ENCODE measurements around the gene HMCN1.
A peak's percentile ranks its signal among the peaks of the same experiment; 100 is the strongest.

Gene HMCN1

GRCh38 chr1:185804608-185805007, 70.4 kb downstream of the HMCN1 start:
- DNase-seq (ENCODE audit: low read depth) = no peak

- DNase-seq (ENCODE audit: low read depth) = no peak
Measured at GRCh38 chr1:185807275-185807674, 73.1 kb downstream of the HMCN1 start.

- no peak for DNase-seq (ENCODE audit: low read depth)
Measured at GRCh38 chr1:185808631-185809030, 74.4 kb downstream of the HMCN1 start.

- DNase-seq (ENCODE audit: low read depth) = no peak
Measured at GRCh38 chr1:185811073-185811709, 77.0 kb downstream of the HMCN1 start.

- DNase-seq (ENCODE audit: low read depth) = no peak
Measured at GRCh38 chr1:185812934-185813333, 78.7 kb downstream of the HMCN1 start.

- peak; percentile 34 for DNase-seq (ENCODE audit: low read depth)
Measured at GRCh38 chr1:185813401-185813979, 79.3 kb downstream of the HMCN1 start.

GRCh38 chr1:185816460-185816859, 82.3 kb downstream of the HMCN1 start:
- DNase-seq (ENCODE audit: low read depth) = peak; percentile 26

GRCh38 chr1:185819798-185820197, 85.6 kb downstream of the HMCN1 start:
- DNase-seq (ENCODE audit: low read depth) = no peak

GRCh38 chr1:185821612-185822385, 87.6 kb downstream of the HMCN1 start:
- no peak for DNase-seq (ENCODE audit: low read depth)

- DNase-seq (ENCODE audit: low read depth) = peak; percentile 23
Measured at GRCh38 chr1:185823467-185823866, 89.3 kb downstream of the HMCN1 start.

GRCh38 chr1:185824106-185824505, 89.9 kb downstream of the HMCN1 start:
- no peak for DNase-seq (ENCODE audit: low read depth)

- no peak for DNase-seq (ENCODE audit: low read depth)
Measured at GRCh38 chr1:185825556-185825955, 91.4 kb downstream of the HMCN1 start.

GRCh38 chr1:185834371-185834905, 100.2 kb downstream of the HMCN1 start:
- DNase-seq (ENCODE audit: low read depth) = no peak

- no peak for DNase-seq (ENCODE audit: low read depth)
Measured at GRCh38 chr1:185835191-185835590, 101.0 kb downstream of the HMCN1 start.

GRCh38 chr1:185837711-185838110, 103.5 kb downstream of the HMCN1 start:
- DNase-seq (ENCODE audit: low read depth) = no peak

GRCh38 chr1:185838111-185838510, 103.9 kb downstream of the HMCN1 start:
- DNase-seq (ENCODE audit: low read depth) = no peak

- DNase-seq (ENCODE audit: low read depth) = no peak
Measured at GRCh38 chr1:185840880-185841279, 106.7 kb downstream of the HMCN1 start.

- DNase-seq (ENCODE audit: low read depth) = no peak
Measured at GRCh38 chr1:185843297-185843869, 109.2 kb downstream of the HMCN1 start.

GRCh38 chr1:185843986-185844385, 109.8 kb downstream of the HMCN1 start:
- no peak for DNase-seq (ENCODE audit: low read depth)

- DNase-seq (ENCODE audit: low read depth) = no peak
Measured at GRCh38 chr1:185846672-185847444, 112.7 kb downstream of the HMCN1 start.

GRCh38 chr1:185849014-185849413, 114.8 kb downstream of the HMCN1 start:
- no peak for DNase-seq (ENCODE audit: low read depth)

- DNase-seq (ENCODE audit: low read depth) = no peak
Measured at GRCh38 chr1:185850366-185850765, 116.2 kb downstream of the HMCN1 start.
